KMS-11 (cell line): Measurements from ENCODE around the gene COL3A1.

Experiments
- H2AFZ ChIP-seq: fragments of 200-600 bp; sonication (generic); 2 replicates; pipeline ENCODE4 v1.6.1; 2016; ENCODE audit warnings: antibody characterized with exemption, mixed run types, low read depth
- H3K27ac ChIP-seq: fragments of 200-600 bp; sonication (generic); 2 replicates; pipeline ENCODE4 v1.6.1; 2016; ENCODE audit warnings: mild to moderate bottlenecking, mixed run types
- H3K27me3 ChIP-seq: fragments of 200-600 bp; sonication (generic); 2 replicates; pipeline ENCODE4 v1.6.1; 2017; ENCODE audit warnings: mild to moderate bottlenecking, low read depth, mixed run types, moderate library complexity; ENCODE audit not compliant: insufficient read depth
- H3K36me3 ChIP-seq: fragments of 200-600 bp; sonication (generic); 2 replicates; pipeline ENCODE4 v1.6.1; 2017; ENCODE audit warnings: mild to moderate bottlenecking, mixed run types; ENCODE audit not compliant: insufficient read depth
- H3K4me1 ChIP-seq: fragments of 200-600 bp; sonication (generic); 2 replicates; pipeline ENCODE4 v1.6.1; 2016; ENCODE audit warnings: mild to moderate bottlenecking, low read depth, mixed run types; ENCODE audit not compliant: poor library complexity, severe bottlenecking
- H3K4me2 ChIP-seq: fragments of 200-600 bp; sonication (generic); 2 replicates; pipeline ENCODE4 v1.7.0; 2016; ENCODE audit warnings: mild to moderate bottlenecking, mixed run types
- H3K4me3 ChIP-seq: fragments of 200-600 bp; sonication (generic); IDR thresholded peaks from 2 replicates; pipeline ENCODE4 v1.6.1; 2017; ENCODE audit warnings: low read depth, low read length, mixed read lengths; ENCODE audit not compliant: insufficient read depth
- H3K79me2 ChIP-seq: fragments of 200-600 bp; sonication (generic); 2 replicates; pipeline ENCODE4 v1.6.1; 2016; ENCODE audit warnings: low read depth, mixed run types; ENCODE audit not compliant: insufficient read depth
- H3K9ac ChIP-seq: fragments of 200-600 bp; sonication (generic); 2 replicates; pipeline ENCODE4 v1.6.1; 2016; ENCODE audit warnings: mild to moderate bottlenecking, mixed run types
- H4K20me1 ChIP-seq: fragments of 200-600 bp; sonication (generic); 2 replicates; pipeline ENCODE4 v1.6.1; 2016; ENCODE audit warnings: mild to moderate bottlenecking, mixed run types; ENCODE audit not compliant: insufficient read depth
- CTCF ChIP-seq: fragments of 200-600 bp; sonication (generic); conservative IDR thresholded peaks from 2 replicates; pipeline ENCODE4 v1.6.1; 2017; ENCODE audit warnings: low read depth, mild to moderate bottlenecking, antibody characterized with exemption, low read length, moderate library complexity, mixed read lengths

The COL3A1 gene

GRCh38 chr2:188974164-188974563 lies at the start of gene COL3A1:
COL3A1 (plus strand) TSS chr2:188974373; CDS start chr2:188974490, 117 bp downstream.
- H3K4me3 ChIP-seq = no peak within 1 kb of the TSS
- no peak within 1 kb of the TSS for H2AFZ ChIP-seq
- H3K4me1 ChIP-seq = peaks cover 20% of the 10 kb centered on the region

GRCh38 chr2:188928643-188929042 lies 45.5 kb upstream of the COL3A1 start:
- Histone ChIP-seq H3K36me3 (no peaks in the 10 kb centered on the region), H3K79me2 (no peaks in the 10 kb centered on the region), H3K9ac (no peak overlapping the region), H3K27me3 (no peaks in the 10 kb centered on the region), H4K20me1 (no peaks in the 10 kb centered on the region), H3K4me3 (no peak overlapping the region), H3K4me1 (no peaks in the 10 kb centered on the region), H2AFZ (no peak overlapping the region), H3K27ac (no peak overlapping the region), H3K4me2 (no peak overlapping the region)
- no peak for TF ChIP-seq CTCF

More at GRCh38 chr2:188974164-188974563, at the start of gene COL3A1:
- Histone ChIP-seq H4K20me1 (no peaks in the 10 kb centered on the region), H3K27me3 (no peaks in the 10 kb centered on the region), H3K9ac (no peak within 1 kb of the TSS), H3K79me2 (no peaks in the 10 kb centered on the region), H3K4me2 (no peak within 1 kb of the TSS), H3K36me3 (no peaks in the 10 kb centered on the region), H3K27ac (no peak within 1 kb of the TSS)
- no peak for TF ChIP-seq CTCF

- Histone ChIP-seq H3K27me3 (no peaks in the 10 kb centered on the region), H3K36me3 (no peaks in the 10 kb centered on the region), H3K9ac (no peak overlapping the region), H2AFZ (no peak overlapping the region), H3K4me2 (no peak overlapping the region), H3K27ac (no peak overlapping the region), H3K4me1 (no peaks in the 10 kb centered on the region), H4K20me1 (no peaks in the 10 kb centered on the region), H3K4me3 (no peak overlapping the region), H3K79me2 (no peaks in the 10 kb centered on the region)
- no peak for TF ChIP-seq CTCF
Measured at GRCh38 chr2:188931361-188931760, 42.8 kb upstream of the COL3A1 start.

- Histone ChIP-seq H3K27me3 (no peaks in the 10 kb centered on the region), H2AFZ (no peak overlapping the region), H3K79me2 (no peaks in the 10 kb centered on the region), H3K4me1 (no peaks in the 10 kb centered on the region), H3K4me2 (no peak overlapping the region), H3K4me3 (no peak overlapping the region), H3K27ac (no peak overlapping the region), H3K9ac (no peak overlapping the region), H4K20me1 (no peaks in the 10 kb centered on the region), H3K36me3 (no peaks in the 10 kb centered on the region)
- no peak for TF ChIP-seq CTCF
Measured at GRCh38 chr2:188937228-188938220, 36.6 kb upstream of the COL3A1 start.
